IPS-20b (cell line): ENCODE data around the gene PARP2.

Experiments used
- H3K27ac ChIP-seq: one replicate; pipeline ENCODE4 v1.5.1; 2013; ENCODE audit warnings: low read length
- H3K27me3 ChIP-seq: 2 replicates; pipeline ENCODE4 v1.6.1; 2013; ENCODE audit warnings: mild to moderate bottlenecking, low read length, inconsistent platforms; ENCODE audit not compliant: insufficient read depth
- H3K36me3 ChIP-seq: 2 replicates; pipeline ENCODE4 v1.6.1; 2013; ENCODE audit warnings: low read depth, mild to moderate bottlenecking, inconsistent platforms, low read length, moderate library complexity; ENCODE audit not compliant: insufficient read depth
- H3K4me1 ChIP-seq: 2 replicates; pipeline ENCODE4 v1.6.1; 2013; ENCODE audit warnings: mild to moderate bottlenecking, control low read depth, inconsistent platforms, low read length, moderate library complexity; ENCODE audit not compliant: insufficient read depth
- H3K4me3 ChIP-seq: 2 replicates; pipeline ENCODE4 v1.5.1; 2013; ENCODE audit warnings: mild to moderate bottlenecking, low read length, inconsistent platforms
- H3K9ac ChIP-seq: 2 replicates; pipeline ENCODE4 v1.6.1; 2013; ENCODE audit warnings: low read depth, mild to moderate bottlenecking, inconsistent platforms, low read length, moderate library complexity
- H3K9me3 ChIP-seq: 2 replicates; pipeline ENCODE4 v1.6.1; 2013; ENCODE audit warnings: mild to moderate bottlenecking, low read depth, low read length, inconsistent platforms; ENCODE audit not compliant: insufficient read depth

PARP2 gene

GRCh38 chr14:20343092-20343861 is at the start of gene PARP2:
TSS of gene PARP2 (plus strand) at chr14:20343635. CDS start at chr14:20343642, 7 bp downstream.
- Histone ChIP-seq H3K9ac (peak within 1 kb of the TSS; percentile 98), H3K4me1 (peaks cover 4% of the 10 kb centered on the region; the same call in 1 of the 2 replicates), H3K4me3 (peak within 1 kb of the TSS; percentile 96), H3K9me3 (no peaks in the 10 kb centered on the region), H3K27me3 (no peaks in the 10 kb centered on the region), H3K27ac (peak within 1 kb of the TSS; percentile 74), H3K36me3 (peaks cover 33% of the 10 kb centered on the region)

DNA sequence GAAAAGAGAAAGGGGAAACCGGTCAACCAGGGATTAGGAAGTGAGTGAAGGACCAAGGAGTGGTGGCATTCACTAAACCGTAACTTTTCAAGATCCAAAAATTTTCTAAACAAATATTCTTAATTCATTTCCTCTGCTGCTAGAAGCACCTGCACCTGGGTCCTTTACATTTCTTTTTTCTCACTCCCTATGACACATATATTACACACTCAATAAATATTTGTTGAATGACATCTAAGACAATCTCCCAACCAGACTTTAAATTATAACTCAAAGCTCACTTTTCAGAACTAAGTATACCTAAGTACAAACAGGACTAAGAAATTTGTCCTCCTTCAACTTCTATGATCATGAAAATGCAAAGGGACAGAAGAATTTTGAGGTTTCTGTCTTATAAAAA is 48.8 kb upstream of the PARP2 start:
- no peak overlapping the region for H3K9ac ChIP-seq
- no peak overlapping the region for H3K27ac ChIP-seq
- H3K36me3 ChIP-seq: peaks cover 86% of the 10 kb centered on the region
- no peaks in the 10 kb centered on the region for H3K9me3 ChIP-seq
- no peak overlapping the region for H3K4me3 ChIP-seq
- no peaks in the 10 kb centered on the region for H3K4me1 ChIP-seq
- H3K27me3 ChIP-seq: no peaks in the 10 kb centered on the region

GRCh38 chr14:20295067-20295466 is 48.4 kb upstream of the PARP2 start:
- H3K9ac ChIP-seq: no peak overlapping the region
- peaks cover 83% of the 10 kb centered on the region for H3K36me3 ChIP-seq
- H3K4me1 ChIP-seq: no peaks in the 10 kb centered on the region
- no peaks in the 10 kb centered on the region for H3K27me3 ChIP-seq
- H3K27ac ChIP-seq: no peak overlapping the region
- H3K9me3 ChIP-seq: no peaks in the 10 kb centered on the region
- H3K4me3 ChIP-seq: no peak overlapping the region

DNA sequence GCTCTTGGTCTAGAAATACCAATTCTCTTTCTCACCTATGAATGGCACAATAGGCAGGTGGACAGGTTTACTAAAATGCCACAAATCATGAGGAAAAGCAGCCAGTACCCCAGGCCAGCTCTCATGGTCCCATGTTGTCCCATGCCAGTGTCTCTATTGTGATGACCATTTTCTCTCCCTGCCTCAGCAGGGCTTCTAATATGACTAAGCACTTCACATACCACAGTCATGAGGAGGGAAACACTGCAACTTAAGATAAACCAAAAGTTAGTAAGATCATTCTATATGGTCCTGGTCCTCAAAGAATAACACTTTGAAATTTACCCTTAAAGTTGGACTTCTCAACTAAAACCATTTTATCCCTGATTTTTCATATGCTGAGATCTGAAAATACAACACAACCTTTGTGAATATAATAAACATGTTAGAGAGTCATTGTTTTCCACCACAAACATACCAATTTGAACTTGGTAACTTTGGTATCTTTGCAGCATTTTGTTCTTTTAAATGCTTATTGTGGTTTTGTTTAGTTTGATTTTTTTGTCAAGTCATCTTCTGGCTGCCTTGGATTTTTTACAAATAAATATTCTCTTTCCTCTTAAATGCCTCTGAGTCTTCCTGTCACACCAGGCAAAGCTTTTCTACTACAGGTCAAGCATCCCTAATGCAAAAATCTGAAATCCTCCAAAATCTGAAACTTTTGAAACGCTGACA is 41.2 kb upstream of the PARP2 start:
- H3K27ac ChIP-seq: no peak overlapping the region
- H3K9me3 ChIP-seq: no peaks in the 10 kb centered on the region
- peaks cover 43% of the 10 kb centered on the region for H3K36me3 ChIP-seq
- no peak overlapping the region for H3K4me3 ChIP-seq
- H3K27me3 ChIP-seq: no peaks in the 10 kb centered on the region
- 0 out of 2 replicates have a peak, but pooled peaks cover 5% of the 10 kb centered on the region for H3K4me1 ChIP-seq
- no peak overlapping the region for H3K9ac ChIP-seq

DNA sequence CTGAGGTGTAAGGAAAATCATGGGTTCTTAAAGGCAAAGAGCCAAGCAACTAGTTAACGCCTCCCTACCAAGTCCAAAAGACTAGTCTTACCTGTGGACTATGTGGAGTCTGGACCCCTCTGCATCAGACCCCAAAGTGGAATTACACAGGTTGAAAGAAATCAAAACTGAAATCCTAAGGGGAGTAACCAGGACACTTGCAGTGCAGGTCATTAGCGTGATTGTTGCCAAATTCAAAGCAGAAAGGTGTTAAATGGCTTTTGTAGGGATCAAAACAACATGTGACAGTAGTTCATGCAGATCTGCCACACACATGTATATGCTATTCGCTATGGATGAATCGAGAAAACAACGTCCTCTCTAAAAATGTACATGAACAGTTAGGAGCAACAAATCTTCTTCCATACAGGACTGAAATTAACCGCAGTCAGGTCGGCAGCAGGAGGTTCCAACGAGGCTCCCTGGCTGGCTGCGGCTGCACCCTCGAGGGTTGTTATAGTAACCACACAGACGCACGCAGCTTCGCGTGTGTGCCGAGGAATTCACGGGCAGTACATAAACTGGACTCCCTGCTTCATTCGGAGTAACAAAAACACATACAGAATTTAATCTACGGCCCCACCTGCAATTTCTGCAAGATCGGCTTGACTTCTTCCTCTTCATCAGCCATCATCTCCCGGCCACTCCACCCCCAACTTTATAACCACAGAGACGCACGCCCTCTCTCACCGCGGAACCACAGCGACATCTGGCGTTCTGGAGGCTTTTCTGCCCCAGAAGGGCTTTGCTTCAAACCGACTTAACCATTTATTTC is 38.0 kb upstream of the PARP2 start, which contains the start of gene TTC5:
TTC5 (minus strand) TSS at position 687 of the 814 bp plus-strand sequence; CDS start at position 673, 14 bp downstream.
- 0 out of 2 replicates have a peak, but pooled peaks cover 5% of the 10 kb centered on the region for H3K4me1 ChIP-seq
- peak within 1 kb of the TSS; percentile 78 for H3K27ac ChIP-seq
- H3K36me3 ChIP-seq: peaks cover 15% of the 10 kb centered on the region
- H3K9ac ChIP-seq: peak within 1 kb of the TSS; percentile 93
- no peaks in the 10 kb centered on the region for H3K9me3 ChIP-seq
- peak within 1 kb of the TSS; percentile 100 for H3K4me3 ChIP-seq
- no peaks in the 10 kb centered on the region for H3K27me3 ChIP-seq

DNA sequence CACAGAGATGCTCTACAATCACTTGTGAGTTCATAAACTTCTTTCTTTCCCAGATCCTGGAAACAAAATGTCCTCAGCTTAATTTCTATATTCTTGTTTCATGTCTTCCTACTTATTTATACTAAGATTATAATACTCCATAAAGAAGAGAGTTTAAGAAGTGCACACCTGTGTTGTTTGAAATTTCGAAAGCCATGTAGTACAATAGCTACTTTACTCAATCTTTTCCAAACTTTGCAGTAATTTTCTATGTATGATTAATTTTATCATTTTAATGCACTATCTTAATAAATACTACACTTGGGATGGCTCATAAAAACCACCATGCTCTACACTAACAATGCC is 37.4 kb upstream of the PARP2 start:
- Histone ChIP-seq H3K9ac (no peak overlapping the region), H3K9me3 (no peaks in the 10 kb centered on the region), H3K27me3 (no peaks in the 10 kb centered on the region), H3K4me1 (0 out of 2 replicates have a peak, but pooled peaks cover 5% of the 10 kb centered on the region), H3K4me3 (peak overlapping the region; percentile 100; the same call in 1 of the 2 replicates), H3K27ac (no peak overlapping the region), H3K36me3 (peaks cover 9% of the 10 kb centered on the region)

GRCh38 chr14:20314026-20314425 is 29.4 kb upstream of the PARP2 start:
- H3K9ac ChIP-seq: no peak overlapping the region
- no peaks in the 10 kb centered on the region for H3K27me3 ChIP-seq
- H3K36me3 ChIP-seq: peaks cover 76% of the 10 kb centered on the region
- no peak overlapping the region for H3K4me3 ChIP-seq
- no peak overlapping the region for H3K27ac ChIP-seq
- no peaks in the 10 kb centered on the region for H3K9me3 ChIP-seq
- no peaks in the 10 kb centered on the region for H3K4me1 ChIP-seq

GRCh38 chr14:20317720-20318119 is 25.7 kb upstream of the PARP2 start:
- Histone ChIP-seq H3K4me1 (no peaks in the 10 kb centered on the region), H3K9ac (no peak overlapping the region), H3K27ac (no peak overlapping the region), H3K36me3 (peaks cover 96% of the 10 kb centered on the region), H3K4me3 (no peak overlapping the region), H3K9me3 (no peaks in the 10 kb centered on the region), H3K27me3 (no peaks in the 10 kb centered on the region)

DNA sequence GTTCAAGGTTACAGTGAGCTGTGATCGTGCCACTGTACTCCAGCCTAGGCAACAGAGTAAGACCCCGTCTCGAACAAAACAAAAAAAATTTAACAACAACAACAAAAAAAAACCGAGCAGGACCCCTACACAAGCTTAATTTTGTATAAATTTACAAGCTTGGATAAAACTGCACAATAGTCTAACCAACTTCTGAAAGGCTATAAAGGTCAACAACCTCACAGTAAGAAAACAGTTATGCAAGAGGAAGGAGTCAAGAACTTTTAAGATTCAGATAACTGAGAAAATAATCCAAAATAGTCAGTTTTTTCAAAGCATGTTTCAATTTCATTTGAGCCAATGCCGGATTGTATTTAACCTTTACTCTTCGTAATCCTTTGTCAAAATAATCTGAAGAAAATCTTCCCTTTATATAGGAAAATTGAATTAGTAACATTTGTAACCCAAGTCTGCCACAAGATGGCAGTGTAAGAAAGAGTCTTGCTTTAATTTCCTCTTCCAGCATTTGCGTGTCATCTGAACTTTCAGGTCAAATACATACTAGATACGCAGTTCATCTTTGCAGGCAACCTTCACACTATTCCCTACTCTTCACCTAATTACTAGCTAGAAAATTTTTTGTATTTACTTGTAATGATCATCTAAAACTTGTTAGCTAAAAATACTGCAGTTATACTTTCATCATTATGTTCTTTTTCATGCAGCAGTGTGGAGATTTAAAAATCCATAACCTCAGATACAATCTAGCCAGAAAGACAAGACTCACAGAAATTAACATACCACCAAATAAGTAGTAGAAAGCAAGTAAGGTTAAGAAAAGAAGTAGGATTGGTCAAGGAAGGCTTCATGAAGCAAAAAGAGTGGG is 16.2 kb upstream of the PARP2 start:
- peak overlapping the region; percentile 14; the same call in 1 of the 2 replicates for H3K9ac ChIP-seq
- H3K4me3 ChIP-seq: no peak overlapping the region; the same call in 1 of the 2 replicates
- H3K9me3 ChIP-seq: no peaks in the 10 kb centered on the region
- no peak overlapping the region for H3K27ac ChIP-seq
- H3K4me1 ChIP-seq: peaks cover 5% of the 10 kb centered on the region; the same call in 1 of the 2 replicates
- H3K27me3 ChIP-seq: no peaks in the 10 kb centered on the region
- peaks cover 89% of the 10 kb centered on the region for H3K36me3 ChIP-seq

GRCh38 chr14:20328705-20329104 is 14.7 kb upstream of the PARP2 start:
- peaks cover 75% of the 10 kb centered on the region for H3K36me3 ChIP-seq
- peak overlapping the region; percentile 84; the same call in 1 of the 2 replicates for H3K4me3 ChIP-seq
- peak overlapping the region; percentile 76; the same call in 1 of the 2 replicates for H3K9ac ChIP-seq

More at GRCh38 chr14:20328705-20329104, 14.7 kb upstream of the PARP2 start:
- peaks cover 9% of the 10 kb centered on the region; the same call in 1 of the 2 replicates for H3K4me1 ChIP-seq
- H3K27me3 ChIP-seq: no peaks in the 10 kb centered on the region
- no peaks in the 10 kb centered on the region for H3K9me3 ChIP-seq
- no peak overlapping the region for H3K27ac ChIP-seq
